HepG2 (cell line): ENCODE measurements around the gene SETD1A. TPM values are rescaled to one million over a fixed set of nuclear protein-coding genes. Genes with fewer than 3 reads are reported as not detected.
A peak's percentile ranks its signal among the peaks of the same experiment; 100 is the strongest.

ENCODE experiments used
- AGO1 ChIP-seq: fragments of 200-400 bp; formaldehyde crosslinking; IDR thresholded peaks from 2 replicates; pipeline ENCODE4 v1.6.1; 2017; ENCODE audit warnings: mild to moderate bottlenecking, low read depth, low read length, moderate library complexity; ENCODE audit not compliant: poor library complexity, severe bottlenecking
- AHDC1 ChIP-seq: sonication (generic); formaldehyde crosslinking; IDR thresholded peaks from 2 replicates; pipeline ENCODE4 v1.5.1; 2020; ENCODE audit warnings: mild to moderate bottlenecking, missing genetic modification reagents, borderline replicate concordance
- ARID2 ChIP-seq: sonication (generic); formaldehyde crosslinking; IDR thresholded peaks from 2 replicates; pipeline ENCODE4 v1.8.1; 2022; ENCODE audit warnings: mild to moderate bottlenecking, missing genetic modification reagents, borderline replicate concordance
- ERF ChIP-seq: IDR thresholded peaks from 2 replicates; pipeline ENCODE4 v1.6.1; 2018; ENCODE audit warnings: missing biosample characterization, missing genetic modification reagents
- MXD4 ChIP-seq: IDR thresholded peaks from 2 replicates; pipeline ENCODE4 v1.6.1; 2016; ENCODE audit warnings: mild to moderate bottlenecking, missing biosample characterization, missing genetic modification reagents
- NFKB2 ChIP-seq: sonication (generic); formaldehyde crosslinking; IDR thresholded peaks from 2 replicates; pipeline ENCODE4 v1.4.0; 2020; ENCODE audit warnings: missing genetic modification reagents, borderline replicate concordance
- RARA ChIP-seq: IDR thresholded peaks from 2 replicates; pipeline ENCODE4 v1.6.1; 2016; ENCODE audit warnings: missing genetic modification reagents, missing compliant biosample characterization
- THRA ChIP-seq: sonication (generic); formaldehyde crosslinking; IDR thresholded peaks from 2 replicates; pipeline ENCODE4 v1.4.0; 2020; ENCODE audit warnings: missing genetic modification reagents, borderline replicate concordance
- ZC3H13 ChIP-seq: sonication (generic); formaldehyde crosslinking; IDR thresholded peaks from 2 replicates; pipeline ENCODE4 v1.8.1; 2023; ENCODE audit warnings: mild to moderate bottlenecking, missing genetic modification reagents, moderate library complexity
- ZNF160 ChIP-seq: sonication (generic); formaldehyde crosslinking; IDR thresholded peaks from 2 replicates; pipeline ENCODE4 v1.8.0; 2022; ENCODE audit warnings: mild to moderate bottlenecking, inconsistent platforms, missing genetic modification reagents
- ZNF414 ChIP-seq: sonication (generic); formaldehyde crosslinking; IDR thresholded peaks from 2 replicates; pipeline ENCODE4 v1.5.0; 2020; ENCODE audit warnings: missing genetic modification reagents
- ZNF569 ChIP-seq: sonication (generic); formaldehyde crosslinking; IDR thresholded peaks from 2 replicates; pipeline ENCODE4 v1.5.0; 2020; ENCODE audit warnings: mild to moderate bottlenecking, missing genetic modification reagents, moderate library complexity, borderline replicate concordance
- ZNF576 ChIP-seq: sonication (generic); formaldehyde crosslinking; IDR thresholded peaks from 2 replicates; pipeline ENCODE4 v1.4.0; 2020; ENCODE audit warnings: mild to moderate bottlenecking, missing genetic modification reagents
- ZNF674 ChIP-seq: sonication (generic); formaldehyde crosslinking; IDR thresholded peaks from 2 replicates; pipeline ENCODE4 v1.5.0; 2020; ENCODE audit warnings: low read depth, mild to moderate bottlenecking, missing genetic modification reagents
- ZNF790 ChIP-seq: sonication (generic); formaldehyde crosslinking; IDR thresholded peaks from 2 replicates; pipeline ENCODE4 v1.8.0; 2022; ENCODE audit warnings: missing genetic modification reagents, mild to moderate bottlenecking, borderline replicate concordance
- ZSCAN25 ChIP-seq: sonication (generic); formaldehyde crosslinking; IDR thresholded peaks from 2 replicates; pipeline ENCODE4 v1.8.0; 2022; ENCODE audit warnings: mild to moderate bottlenecking, missing genetic modification reagents
- polyA plus RNA-seq, 8 experiments: library from polyadenylated mRNA; depleted of rRNA in 3 of 8; stranded (reverse) in 7 of 8; unstranded in 1 of 8; fragments of >200 nt; fragmentation: Illumina TruSeq in 4 of 8; extraction: Trizol in 4 of 8; gene quantifications; 2 replicates each; pipeline versions ENCODE4 v1.2.1 to v1.2.3, GENCODE V29; 2011 to 2016; ENCODE audit warnings: low read depth in 4 of 8, missing spikeins in 1 of 8, mixed read lengths in 1 of 8; ENCODE audit not compliant: insufficient read depth in 1 of 8
- total RNA-seq, 5 experiments: library from RNA; depleted of rRNA; stranded (reverse); fragments of >200 nt; fragmentation: Illumina TruSeq; extraction: Trizol; gene quantifications; 2 replicates each; pipeline ENCODE4 v1.2.3, GENCODE V29; 2016; ENCODE audit warnings: low read depth in 1 of 5

SETD1A gene
- total and polyA plus RNA-seq, 2 of the 13 experiments (the other 11 are each of a cell fraction or from before 2014, with no cell fraction given): 3.8 to 5.6 TPM

- peak; percentile 33; the same call in 1 of the 2 replicates for TF ChIP-seq THRA (CRISPR knock-in tag)
- TF ChIP-seq MXD4 (CRISPR knock-in tag): peak; percentile 55; the same call in 1 of the 2 replicates
- 0 out of 2 replicates have a peak, but pooled peaks have one; percentile 4 for TF ChIP-seq RARA (CRISPR knock-in tag)
- 0 out of 2 replicates have a peak, but pooled peaks have one; percentile 49 for TF ChIP-seq ZC3H13 (CRISPR knock-in tag)
- TF ChIP-seq ZNF160 (CRISPR knock-in tag): 0 out of 2 replicates have a peak, but pooled peaks have one; percentile 15
- TF ChIP-seq ZSCAN25 (CRISPR knock-in tag): peak; percentile 63; the same call in 1 of the 2 replicates
- peak; percentile 81; the same call in 1 of the 2 replicates for TF ChIP-seq NFKB2 (CRISPR knock-in tag)
- TF ChIP-seq ZNF790: 0 out of 2 replicates have a peak, but pooled peaks have one; percentile 57
- TF ChIP-seq ARID2 (CRISPR knock-in tag): no peak
- no peak for TF ChIP-seq ZNF674 (CRISPR knock-in tag)
- TF ChIP-seq AHDC1 (CRISPR knock-in tag): 0 out of 2 replicates have a peak, but pooled peaks have one; percentile 11
- peak; percentile 97 for TF ChIP-seq ZNF576
- peak; percentile 88 for TF ChIP-seq ZNF414 (CRISPR knock-in tag)
- peak; percentile 79 for TF ChIP-seq AGO1
- TF ChIP-seq ZNF569 (CRISPR knock-in tag): no peak
- peak; percentile 66; the same call in 1 of the 2 replicates for TF ChIP-seq ERF (CRISPR knock-in tag)
Observed at GRCh38 chr16:30941600-30942425, 15.7 kb upstream of the SETD1A start (continued).
